GM04504 (cell line): Measurements from ENCODE around the gene PTX3.
A peak's percentile ranks its signal among the peaks of the same experiment; 100 is the strongest.

Source experiments
- DNase-seq: peaks from one replicate; pipeline ENCODE4 v3.0.0-alpha.2; 2012; ENCODE audit warnings: low read depth

PTX3 gene

GRCh38 chr3:157475921-157476414 lies 39.3 kb downstream of the PTX3 start:
- DNase-seq, result peak; percentile 61

GRCh38 chr3:157477441-157477840 lies 40.8 kb downstream of the PTX3 start:
- no peak for DNase-seq

GRCh38 chr3:157479464-157480243 lies 43.0 kb downstream of the PTX3 start:
- DNase-seq, result no peak

GRCh38 chr3:157487339-157487738 lies 50.7 kb downstream of the PTX3 start:
- no peak for DNase-seq

GRCh38 chr3:157488144-157488543 lies 51.5 kb downstream of the PTX3 start:
- no peak for DNase-seq

- DNase-seq, result no peak
These were observed 54.5 kb downstream of the PTX3 start for GRCh38 chr3:157491136-157491535.
